ENCODE results near the gene ECM1. TPM values are rescaled to one million over a fixed set of nuclear protein-coding genes. Genes with fewer than 3 reads are reported as not detected.

ECM1 gene
- polyA plus RNA-seq, 3 donors = 13.0 to 15.0 (median 13.9) TPM

GRCh38 chr1:150537732-150538684 is 30.1 kb downstream of the ECM1 start:
- DNase-seq = no peak

GRCh38 chr1:150543500-150544143 is 35.7 kb downstream of the ECM1 start:
- DNase-seq = no peak

DNA sequence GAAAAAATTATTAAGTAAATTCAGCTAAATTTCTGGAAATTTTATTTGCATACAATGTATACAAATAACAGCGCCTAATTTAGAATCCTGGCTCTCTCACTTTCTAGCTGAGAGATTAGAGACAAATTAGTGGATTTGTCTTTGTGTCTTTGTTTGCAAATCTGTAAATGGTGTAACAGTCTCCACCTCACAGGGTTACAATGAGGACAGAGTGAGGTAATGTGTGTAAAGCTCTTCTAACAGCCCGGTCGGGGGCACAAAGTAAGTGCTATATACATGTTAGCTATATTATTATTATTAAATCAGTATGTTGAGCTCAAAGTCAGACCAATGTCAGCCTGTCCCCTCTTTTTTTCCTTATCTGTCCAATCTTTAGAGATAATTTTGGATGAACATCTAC is 36.3 kb downstream of the ECM1 start:
- DNase-seq = no peak

DNA sequence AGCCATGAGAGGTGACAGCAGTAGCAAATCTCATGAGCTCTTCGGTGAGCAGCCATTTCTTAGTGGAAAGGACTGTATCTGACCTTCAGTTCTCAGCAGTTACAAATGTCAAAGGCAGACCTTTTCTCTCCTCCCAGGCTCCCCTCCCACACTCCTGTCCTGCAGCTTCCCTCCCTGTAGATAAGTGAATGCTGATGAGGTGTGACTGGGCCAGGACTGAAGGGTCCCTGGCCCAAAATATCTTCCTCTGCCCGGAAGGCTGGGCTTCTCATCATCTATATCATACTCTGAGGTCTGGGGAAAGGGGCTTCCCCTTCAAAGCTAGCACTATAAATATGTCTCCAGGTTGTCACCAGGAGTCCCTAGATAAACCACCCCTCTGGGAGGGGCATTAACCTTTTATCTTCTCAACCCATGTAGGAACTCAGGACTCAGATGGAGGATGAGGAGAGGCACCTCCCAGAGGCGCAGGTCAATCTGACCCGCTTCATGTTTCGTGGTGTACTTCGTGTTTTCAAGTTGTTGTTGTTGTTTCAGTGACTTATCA is 37.6 kb downstream of the ECM1 start:
- DNase-seq = no peak

- DNase-seq = no peak
These were observed 38.5 kb downstream of the ECM1 start for GRCh38 chr1:150546294-150546937.

DNA sequence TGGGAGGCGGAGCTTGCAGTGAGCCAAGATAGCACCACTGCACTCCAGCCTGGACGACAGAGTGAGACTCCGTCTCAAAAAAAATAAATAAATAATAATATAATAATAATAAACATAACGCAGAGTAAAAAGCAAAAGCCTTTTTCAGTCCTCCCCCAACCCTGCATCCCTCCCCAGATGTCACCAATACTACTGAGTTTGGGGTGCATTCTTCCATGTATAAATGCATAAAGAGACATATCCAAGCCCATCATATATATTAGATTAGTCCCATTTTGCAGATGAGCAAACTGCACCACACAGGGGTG is 40.4 kb downstream of the ECM1 start:
- no peak for DNase-seq

GRCh38 chr1:150548632-150549495 is 41.0 kb downstream of the ECM1 start, which contains the start of gene ADAMTSL4:
ADAMTSL4 (plus strand) TSS chr1:150549408; CDS start chr1:150552289, 2,881 bp downstream.
- DNase-seq = no peak

DNA sequence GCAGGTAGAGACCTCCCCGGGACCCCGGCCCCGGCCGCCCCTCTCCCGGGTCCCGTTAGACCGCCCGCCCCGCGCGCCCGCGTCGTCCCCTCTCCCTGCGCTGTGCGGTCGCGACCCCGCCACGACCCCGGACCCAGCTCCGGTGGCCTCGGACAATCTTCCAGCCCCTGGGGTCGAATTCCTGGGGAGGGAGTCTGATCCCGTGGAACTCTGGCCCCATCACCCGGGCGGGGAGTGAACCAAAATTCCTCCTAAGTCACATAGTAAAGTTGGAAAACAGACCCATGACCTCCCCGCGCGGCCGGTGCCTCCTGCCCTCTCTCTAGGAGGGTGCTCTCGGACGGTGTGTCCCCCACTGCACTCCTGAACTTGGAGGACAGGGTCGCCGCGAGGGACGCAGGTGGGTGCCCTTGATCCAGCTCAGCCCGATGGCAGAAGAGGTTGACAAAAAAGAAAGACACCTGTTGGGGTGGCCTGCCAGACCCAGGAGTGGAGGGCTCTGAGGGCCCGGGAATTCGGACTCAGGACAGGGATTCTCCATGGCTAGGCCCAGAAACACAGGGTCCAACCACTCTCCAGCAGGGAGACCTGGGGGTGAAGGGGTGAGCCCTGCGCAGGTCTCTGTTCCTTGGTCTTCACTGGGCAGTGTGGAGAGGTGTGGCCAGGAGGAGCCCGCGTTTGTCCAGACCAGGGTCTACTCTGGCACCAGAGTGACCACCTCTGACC is 41.8 kb downstream of the ECM1 start:
- no peak for DNase-seq

- DNase-seq = no peak
These were observed 42.5 kb downstream of the ECM1 start for GRCh38 chr1:150550222-150551050.

DNA sequence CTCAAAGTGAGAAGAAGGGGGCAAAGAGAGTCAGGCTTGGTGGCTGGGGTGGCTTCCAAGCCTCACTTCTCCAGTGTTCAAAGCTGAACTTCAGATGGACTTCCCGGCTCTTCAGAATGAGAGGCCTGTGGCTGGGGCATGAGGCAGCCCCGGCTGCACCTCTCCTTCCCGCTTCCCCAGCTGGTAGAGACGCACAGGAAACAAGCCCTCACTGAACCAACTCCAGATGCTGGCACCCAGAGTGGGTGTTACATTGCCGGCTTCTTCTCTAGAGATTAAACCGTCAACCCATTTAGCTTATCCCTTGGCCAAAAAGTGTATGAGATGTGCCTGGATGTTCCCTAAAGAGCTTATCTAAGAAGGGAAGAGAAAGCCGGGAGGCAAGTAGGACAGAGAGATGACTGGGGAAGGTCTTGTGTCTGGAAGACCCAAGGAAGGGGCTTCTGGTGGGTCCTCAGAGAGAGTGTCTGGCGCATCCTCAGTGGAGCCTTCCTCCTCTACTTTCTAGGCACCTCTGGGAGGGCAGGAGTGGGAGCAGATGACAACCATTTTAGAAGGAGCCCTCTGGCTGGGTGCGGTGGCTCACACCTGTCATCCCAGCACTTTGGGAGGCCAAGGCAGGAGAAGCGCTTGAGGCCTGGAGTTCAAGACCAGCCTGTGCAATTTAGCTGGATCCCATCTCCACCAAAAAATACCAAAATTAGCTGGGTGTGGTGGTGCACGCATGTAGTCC is 43.3 kb downstream of the ECM1 start:
- no peak for DNase-seq

GRCh38 chr1:150551784-150552127 is 43.8 kb downstream of the ECM1 start:
- DNase-seq = no peak

- DNase-seq = peak; percentile 65
These were observed 44.4 kb downstream of the ECM1 start for GRCh38 chr1:150552128-150552910.

DNA sequence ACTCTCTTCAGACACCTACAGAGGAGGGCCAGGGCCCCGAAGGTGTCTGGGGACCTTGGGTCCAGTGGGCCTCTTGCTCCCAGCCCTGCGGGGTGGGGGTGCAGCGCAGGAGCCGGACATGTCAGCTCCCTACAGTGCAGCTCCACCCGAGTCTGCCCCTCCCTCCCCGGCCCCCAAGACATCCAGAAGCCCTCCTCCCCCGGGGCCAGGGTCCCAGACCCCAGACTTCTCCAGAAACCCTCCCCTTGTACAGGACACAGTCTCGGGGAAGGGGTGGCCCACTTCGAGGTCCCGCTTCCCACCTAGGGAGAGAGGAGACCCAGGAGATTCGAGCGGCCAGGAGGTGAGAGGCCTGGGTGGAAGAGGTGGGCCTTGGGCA is 45.0 kb downstream of the ECM1 start:
- no peak for DNase-seq

GRCh38 chr1:150553392-150554085 is 45.6 kb downstream of the ECM1 start:
- DNase-seq = no peak

DNA sequence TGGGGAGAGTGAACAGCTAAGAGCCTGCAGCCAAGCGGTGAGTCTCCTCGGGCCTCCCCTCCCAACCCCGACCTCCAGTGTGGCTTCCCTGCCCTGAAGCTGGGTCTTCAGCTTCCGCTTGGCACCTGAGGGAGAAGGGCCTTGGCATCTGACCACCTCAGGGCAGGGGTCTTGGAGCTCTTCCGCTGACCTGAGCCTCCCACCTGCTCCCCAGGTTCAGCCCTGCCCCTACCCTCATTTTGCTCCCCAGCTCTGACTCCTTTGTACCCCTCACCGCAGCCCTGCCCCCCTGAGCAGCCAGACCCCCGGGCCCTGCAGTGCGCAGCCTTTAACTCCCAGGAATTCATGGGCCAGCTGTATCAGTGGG is 46.2 kb downstream of the ECM1 start:
- no peak for DNase-seq

- no peak for DNase-seq
These were observed 47.5 kb downstream of the ECM1 start for GRCh38 chr1:150555198-150555970.

Data from renal pelvis (tissue), 4 donors.